Renal cortex interstitium (tissue), 11 donors: ENCODE results near the gene TMEM203. TPM values are rescaled to one million over a fixed set of nuclear protein-coding genes. Genes with fewer than 3 reads are reported as not detected.

Experiments
- DNase-seq, 11 donors: peaks; one replicate each; pipeline ENCODE4 v3.0.0-alpha.2; 2013; ENCODE audit warnings: low read depth in 9 of 11, low spot score in 4 of 11; ENCODE audit errors: extremely low read depth in 1 of 11
- polyA plus RNA-seq, 3 donors: library from polyadenylated mRNA; unstranded; fragments of 120-200 nt; gene quantifications; one replicate each; pipeline ENCODE4 v1.2.1, GENCODE V29; 2013; ENCODE audit not compliant: insufficient read length in 3 of 3

TMEM203 gene
- polyA plus RNA-seq, 3 donors: 40.2 to 46.4 (median 42.7) TPM

DNA sequence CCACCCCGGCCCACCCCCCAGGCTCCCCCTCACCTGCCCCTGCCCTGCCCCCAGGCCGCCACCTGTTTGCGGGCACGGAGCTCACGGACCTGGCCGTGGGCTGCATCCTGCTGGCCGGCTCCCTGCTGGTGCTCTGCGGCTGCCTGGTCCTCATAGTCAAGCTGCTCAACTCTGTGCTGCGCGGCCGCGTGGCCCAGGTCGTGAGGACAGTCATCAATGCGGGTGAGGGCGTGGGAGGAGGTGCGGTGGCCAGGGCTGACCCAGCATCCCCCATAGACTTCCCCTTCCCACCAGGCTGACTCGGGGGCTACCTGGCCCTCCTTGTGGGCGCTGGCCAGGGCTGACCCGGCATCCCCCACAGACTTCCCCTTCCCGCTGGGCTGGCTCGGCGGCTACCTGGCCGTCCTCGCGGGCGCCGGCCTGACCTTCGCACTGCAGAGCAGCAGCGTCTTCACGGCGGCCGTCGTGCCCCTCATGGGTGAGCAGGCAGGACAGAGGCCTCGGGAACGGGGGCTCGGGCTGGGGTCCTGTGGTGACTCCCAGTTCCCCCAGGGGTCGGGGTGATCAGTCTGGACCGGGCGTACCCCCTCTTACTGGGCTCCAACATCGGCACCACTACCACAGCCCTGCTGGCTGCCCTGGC, 28.7 kb upstream of the TMEM203 start:
- no peak for DNase-seq

GRCh38 chr9:137233143-137233980, 27.9 kb upstream of the TMEM203 start:
- DNase-seq: no peak

- DNase-seq: no peak
Observed at GRCh38 chr9:137232510-137232909, 27.1 kb upstream of the TMEM203 start.

GRCh38 chr9:137232101-137232500, 26.7 kb upstream of the TMEM203 start:
- DNase-seq: no peak

GRCh38 chr9:137231372-137232039, 26.1 kb upstream of the TMEM203 start:
- no peak for DNase-seq

- no peak for DNase-seq
Observed at GRCh38 chr9:137230705-137231371, 25.4 kb upstream of the TMEM203 start, which contains the start of gene SLC34A3. Gene SLC34A3 (plus strand): TSS chr9:137230901. CDS start chr9:137231703, 802 bp downstream.

DNA sequence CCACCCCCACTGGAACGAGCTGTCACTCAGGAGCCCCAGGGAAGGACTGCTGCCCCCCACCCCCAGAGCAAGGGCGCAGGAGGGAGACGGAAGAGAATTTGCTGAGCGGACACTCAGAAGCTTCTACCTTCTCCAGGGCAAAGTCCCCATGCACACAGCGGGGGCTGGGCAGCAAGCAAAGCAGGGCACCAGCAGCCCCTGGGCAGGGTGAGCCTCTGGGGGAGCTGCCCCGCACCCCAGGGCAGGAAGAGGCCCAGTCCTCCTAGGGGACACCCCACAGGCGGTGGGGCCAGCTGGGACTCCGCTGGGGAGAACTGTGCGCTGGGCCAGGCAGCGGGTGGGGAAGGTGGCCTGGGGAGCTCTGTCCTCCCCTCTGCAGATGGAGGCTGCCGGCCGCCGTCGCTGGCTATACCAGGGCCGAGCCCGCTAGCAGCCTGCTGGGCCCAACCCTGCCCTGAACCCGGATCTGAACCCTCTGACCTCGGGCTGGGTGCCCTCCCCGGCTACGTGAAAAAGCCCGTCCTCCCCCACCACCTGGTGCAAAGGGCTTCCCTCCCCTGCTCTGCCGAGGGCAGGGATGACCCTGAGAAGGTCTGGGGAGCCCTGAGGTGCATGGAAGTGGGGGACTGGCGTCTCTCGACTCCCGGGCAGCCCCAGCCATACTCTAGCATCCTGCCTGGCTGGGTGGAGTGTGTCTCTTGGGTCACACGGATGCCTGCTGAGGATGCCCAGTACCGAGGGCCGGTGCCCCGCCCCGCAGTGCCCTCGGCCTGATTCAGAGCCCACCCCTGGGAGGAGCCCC, 24.7 kb upstream of the TMEM203 start:
- DNase-seq: no peak

DNA sequence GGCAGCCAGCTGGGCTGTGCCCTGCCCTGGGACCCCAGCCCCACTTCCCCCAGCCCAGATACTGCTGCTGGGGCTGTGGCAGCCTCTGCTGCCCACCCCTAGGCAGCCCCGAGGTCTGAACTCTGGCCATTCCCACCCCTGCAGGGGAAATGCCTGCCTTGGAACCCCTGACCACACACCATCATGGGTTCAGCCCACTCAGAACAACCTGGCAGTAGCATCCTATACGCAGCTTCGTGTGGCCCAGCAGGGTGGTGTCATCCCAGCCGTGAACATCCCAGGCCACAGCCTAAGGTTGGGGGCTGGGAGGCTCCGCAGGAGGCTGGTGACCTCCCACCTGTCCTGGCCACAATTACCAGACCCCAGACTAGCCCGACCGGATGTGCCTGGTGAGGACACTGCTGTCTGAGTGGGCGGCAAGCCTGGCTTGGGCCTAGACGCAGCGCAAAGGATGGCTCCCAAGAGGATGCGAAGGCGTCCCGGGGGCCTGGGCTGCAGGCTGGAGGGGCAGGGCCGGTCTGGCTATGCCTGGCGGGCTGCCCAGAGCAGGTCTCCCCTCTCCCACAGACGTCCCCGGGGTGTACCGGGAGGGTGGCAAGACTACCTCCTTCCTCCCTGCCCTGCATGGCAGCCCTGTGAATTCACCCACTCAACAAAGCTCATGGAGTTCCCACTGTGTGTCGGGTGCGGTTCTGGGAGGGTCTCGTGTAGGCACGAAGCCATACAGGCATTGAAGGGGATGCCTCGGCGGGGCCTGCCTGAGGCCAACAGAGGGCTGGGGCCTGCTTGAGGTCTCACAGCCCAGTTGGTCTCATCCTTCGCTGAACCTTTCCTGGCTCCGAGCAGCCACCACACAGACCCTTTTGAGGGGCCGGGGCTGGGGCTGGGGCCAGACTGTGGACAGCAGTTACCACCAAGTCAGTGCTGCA, 23.8 kb upstream of the TMEM203 start:
- no peak for DNase-seq

- no peak for DNase-seq
Observed at GRCh38 chr9:137228506-137228967, 23.1 kb upstream of the TMEM203 start.

- DNase-seq: no peak
Observed at GRCh38 chr9:137227853-137228505, 22.5 kb upstream of the TMEM203 start.

- DNase-seq: peak in 8 of 11 donors; percentile 56 to 76 (median 64)
Observed at GRCh38 chr9:137227054-137227852, 21.8 kb upstream of the TMEM203 start, which contains the start of gene RNF224. Gene RNF224 (plus strand): TSS chr9:137227502. CDS start chr9:137228336, 834 bp downstream.

GRCh38 chr9:137226338-137227053, 21.0 kb upstream of the TMEM203 start:
- no peak for DNase-seq

- DNase-seq: no peak
Observed at GRCh38 chr9:137225699-137226331, 20.4 kb upstream of the TMEM203 start.

DNA sequence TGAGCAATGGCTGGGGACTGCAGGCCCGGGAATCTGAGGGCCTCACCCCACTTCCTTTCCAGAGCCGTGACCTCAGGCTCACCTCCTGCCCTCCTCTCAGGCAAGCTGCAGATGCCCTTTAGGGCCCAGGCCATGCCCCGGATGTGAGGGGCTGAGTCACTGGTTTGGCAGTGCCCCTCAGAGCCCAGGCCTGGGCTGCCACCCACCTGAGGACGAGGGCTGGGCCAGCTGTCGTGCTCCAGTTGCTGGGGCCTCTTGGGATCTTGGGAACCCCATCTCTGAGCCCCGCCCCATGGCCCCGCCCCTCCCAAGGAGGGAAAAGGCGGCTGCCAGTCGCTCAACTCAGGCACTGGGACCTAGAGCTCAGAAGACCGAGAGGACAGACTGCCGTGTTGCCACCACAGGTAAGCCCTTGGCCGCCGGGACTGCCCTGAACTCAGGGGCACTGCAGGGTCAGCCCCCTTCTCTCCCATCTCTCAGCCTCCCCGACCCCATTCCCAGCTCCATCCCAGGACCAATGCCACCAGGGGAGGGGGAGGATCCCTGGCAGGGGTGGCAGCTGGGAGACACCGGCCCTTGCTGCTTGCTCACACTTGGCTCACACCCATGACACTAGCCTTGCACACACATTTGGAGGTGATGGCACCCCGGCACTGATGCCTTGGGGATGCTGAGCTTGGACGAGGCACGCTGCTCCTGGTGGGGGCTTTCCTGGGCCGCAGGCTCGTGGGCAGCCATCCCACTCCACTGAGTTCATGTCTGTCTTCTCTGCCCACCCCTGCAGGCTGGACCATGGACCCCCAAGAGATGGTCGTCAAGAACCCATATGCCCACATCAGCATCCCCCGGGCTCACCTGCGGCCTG, 19.6 kb upstream of the TMEM203 start, which contains the start of gene CYSRT1:
TSS of gene CYSRT1 (plus strand) at position 345 of the 865 bp plus-strand sequence. CDS start at position 793, 448 bp downstream.
- no peak for DNase-seq
